GM20431 (cell line): Measurements from ENCODE around the gene AKR1B15.

Source experiments
- in situ Hi-C: fragments of 300-500 bp; cut with MseI, MboI; formaldehyde crosslinking; loops from one replicate; pipeline ENCODE4 v1.15.0; 2020; ENCODE audit warnings: low sequenced_read_pairs; ENCODE audit not compliant: unreplicated experiment

Gene AKR1B15

GRCh38 chr7:134605978-134606923, 57.3 kb downstream of the AKR1B15 start:
- in situ Hi-C loops = loop anchor here (10.0 kb wide), 1 partner anchor 91 kb away; no protein-coding TSS in a partner anchor

DNA sequence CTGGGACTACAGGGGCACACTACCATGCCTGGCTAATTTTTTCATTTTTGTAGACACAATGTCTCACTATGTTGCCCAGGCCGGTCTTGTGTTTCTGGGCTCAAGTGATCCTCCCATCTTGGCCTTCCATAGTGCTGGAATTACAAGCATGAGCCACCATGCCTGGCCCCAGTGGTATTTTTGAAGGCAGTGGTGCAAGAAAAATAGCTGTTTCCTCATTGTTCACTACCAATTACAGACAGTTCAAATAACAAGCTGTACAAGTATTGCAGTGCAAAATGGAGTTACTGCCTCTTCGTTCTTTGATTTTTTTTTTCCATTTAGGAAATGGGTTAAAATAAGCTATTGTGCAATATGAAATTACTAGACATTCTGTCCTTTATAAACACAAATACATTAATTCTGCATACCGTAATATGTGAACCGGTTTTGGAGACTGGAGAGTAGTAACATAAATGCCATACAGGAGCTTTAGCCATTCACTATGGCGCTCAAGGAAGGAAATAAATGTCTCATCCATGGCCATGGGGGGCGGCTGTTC, 62.8 kb downstream of the AKR1B15 start:
- in situ Hi-C loops = loop anchor here (10.0 kb wide), 1 partner anchor 167 kb away; no protein-coding TSS in a partner anchor

- in situ Hi-C loops = loop anchor here (10.0 kb wide), 1 partner anchor 167 kb away; no protein-coding TSS in a partner anchor
These were observed 63.3 kb downstream of the AKR1B15 start for GRCh38 chr7:134612197-134612596.

DNA sequence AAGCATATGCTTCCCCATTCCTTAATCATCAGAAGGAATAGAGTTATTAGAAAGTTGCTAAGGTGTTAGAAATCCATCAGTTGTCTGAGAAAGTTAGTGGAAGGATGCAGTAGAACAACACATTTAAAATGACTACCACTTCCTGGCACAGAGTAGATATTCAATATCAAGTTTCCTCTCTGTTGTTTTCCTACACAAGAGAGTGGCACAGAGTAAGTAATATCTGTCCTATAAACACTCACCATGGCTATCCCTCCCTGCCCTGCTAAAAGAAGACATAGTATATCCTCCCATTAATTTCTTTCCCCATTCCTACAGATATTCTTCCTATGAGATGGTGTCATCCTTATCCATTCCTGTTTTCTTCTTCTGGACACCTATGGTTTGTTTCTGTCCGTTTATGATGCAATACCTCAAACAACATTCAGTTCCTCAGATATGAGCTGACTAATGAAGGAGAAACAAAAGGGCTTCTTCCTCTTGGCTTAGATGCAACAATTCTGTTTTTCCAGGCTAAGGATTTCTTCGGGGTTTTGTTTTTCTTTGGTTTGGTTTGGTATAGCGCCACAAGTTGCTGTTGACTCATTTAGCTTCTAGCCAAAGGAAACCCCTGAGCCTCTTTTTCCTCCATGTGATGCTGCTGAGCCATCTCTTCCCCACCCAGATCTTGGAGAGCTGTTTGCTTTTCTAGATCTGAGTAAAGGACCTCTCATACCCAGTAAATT, 64.9 kb downstream of the AKR1B15 start:
- in situ Hi-C loops = loop anchor here (10.0 kb wide), 1 partner anchor 169 kb away; no protein-coding TSS in a partner anchor

DNA sequence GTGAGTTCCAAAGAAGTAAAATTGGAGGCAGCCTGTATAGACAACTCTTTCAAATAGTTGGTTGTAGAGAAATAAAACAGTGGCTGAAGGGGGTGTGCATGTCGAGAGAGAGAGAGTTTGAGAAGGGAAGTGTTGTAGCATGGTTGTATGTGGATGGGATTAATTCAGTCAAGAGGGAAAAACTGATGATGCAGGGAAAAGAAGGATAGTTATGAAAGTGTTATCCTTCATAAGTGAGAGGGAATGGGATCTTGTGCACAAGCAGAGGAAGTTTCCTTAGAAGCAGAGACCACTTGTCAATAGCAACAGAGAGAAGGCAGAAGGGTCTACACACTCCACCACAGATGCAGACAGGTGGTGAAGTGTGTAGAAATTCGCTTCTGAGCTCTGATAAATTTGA, 67.7 kb downstream of the AKR1B15 start:
- in situ Hi-C loops = loop anchor here (10.0 kb wide), 1 partner anchor 172 kb away; no protein-coding TSS in a partner anchor

- in situ Hi-C loops = loop anchor here (10.0 kb wide), 1 partner anchor 174 kb away; no protein-coding TSS in a partner anchor
These were observed 70.0 kb downstream of the AKR1B15 start for GRCh38 chr7:134618756-134619530.

DNA sequence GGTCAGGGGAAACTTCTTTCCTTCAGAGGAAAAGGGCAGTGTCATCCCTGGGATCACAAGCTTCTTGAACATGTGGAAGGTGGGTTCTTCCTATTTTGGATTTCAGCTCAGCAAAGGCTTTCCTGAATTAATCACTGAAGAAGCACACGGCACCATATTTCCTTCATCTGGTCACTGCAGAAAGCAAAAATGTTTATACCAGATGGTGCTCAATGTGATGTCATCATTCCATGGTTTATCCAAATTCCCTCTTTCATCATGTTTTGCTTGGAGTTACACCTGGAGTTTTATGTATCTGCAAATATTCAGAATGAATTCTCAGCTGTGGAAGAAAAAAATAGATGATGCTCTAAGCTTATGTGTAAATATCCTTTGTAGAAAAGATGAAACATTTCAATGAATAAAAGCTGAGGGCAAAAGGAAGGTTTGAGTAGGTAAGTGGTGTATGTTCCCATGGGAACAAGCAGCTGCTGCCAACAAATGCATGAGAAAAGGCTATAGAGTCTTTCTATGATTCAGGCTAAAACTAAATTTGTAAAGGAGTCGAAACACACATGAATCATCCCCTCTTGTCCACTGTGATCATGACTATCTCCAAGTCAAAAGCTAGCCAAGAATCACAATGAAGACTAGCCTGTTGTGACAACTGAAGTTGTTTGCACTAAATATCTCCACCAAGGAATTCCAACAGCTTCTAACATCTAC, 70.9 kb downstream of the AKR1B15 start:
- in situ Hi-C loops = loop anchor here (10.0 kb wide), 1 partner anchor 175 kb away; no protein-coding TSS in a partner anchor

DNA sequence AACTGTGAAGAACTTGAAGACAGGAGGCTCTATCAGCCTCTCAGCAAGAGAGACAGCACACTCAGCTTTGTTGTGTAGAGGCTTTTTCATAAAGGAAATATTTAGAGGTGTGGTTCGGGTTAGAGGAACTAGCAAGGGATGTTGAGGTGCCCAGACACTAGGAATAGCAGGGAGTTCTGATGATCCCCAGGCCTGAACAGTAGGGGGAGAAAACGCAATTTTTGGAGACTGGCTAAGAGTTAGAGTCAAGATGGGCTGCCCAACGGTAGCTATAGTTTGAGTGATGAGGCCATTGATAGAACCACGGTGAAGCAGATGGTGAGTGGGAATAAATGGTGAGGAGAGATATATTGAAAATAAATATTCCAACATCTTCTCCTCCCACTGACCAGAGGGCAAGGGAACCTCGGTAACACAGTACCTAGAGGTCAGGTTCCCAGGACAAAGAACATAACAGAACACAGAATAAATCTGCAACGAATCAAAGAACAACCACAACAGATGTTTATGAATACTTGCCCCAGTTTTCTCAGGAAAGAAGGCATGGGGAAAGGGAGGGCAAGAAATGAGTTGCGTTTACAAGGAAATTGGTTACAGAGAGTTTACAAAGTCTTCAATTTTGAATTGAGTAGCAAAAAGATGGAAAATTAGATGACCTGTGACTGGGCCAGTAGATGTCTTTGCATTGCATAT, 73.5 kb downstream of the AKR1B15 start:
- in situ Hi-C loops = no loop called here

DNA sequence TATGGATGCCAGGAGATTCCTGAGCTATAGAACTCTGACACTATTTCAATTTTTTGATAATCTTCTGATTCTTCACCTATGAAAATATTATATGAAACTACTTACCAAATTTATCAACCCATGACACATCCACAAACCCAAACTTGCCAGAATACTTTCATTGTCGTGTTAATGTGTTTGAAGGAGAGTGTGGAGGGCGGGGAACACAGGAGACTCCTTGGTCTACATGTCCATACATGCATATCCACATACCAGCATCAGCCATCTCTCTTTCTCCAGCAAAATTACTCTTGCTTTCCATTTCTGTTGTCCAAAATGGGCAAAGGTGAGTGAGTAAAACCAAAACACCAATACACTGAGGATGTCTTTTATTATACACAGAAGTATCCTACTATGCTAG, 74.3 kb downstream of the AKR1B15 start:
- in situ Hi-C loops = no loop called here

- in situ Hi-C loops = loop anchor here (25.0 kb wide), 2 partner anchors 312 to 562 kb away; no protein-coding TSS in a partner anchor
These were observed 76.6 kb downstream of the AKR1B15 start for GRCh38 chr7:134625550-134625949.

DNA sequence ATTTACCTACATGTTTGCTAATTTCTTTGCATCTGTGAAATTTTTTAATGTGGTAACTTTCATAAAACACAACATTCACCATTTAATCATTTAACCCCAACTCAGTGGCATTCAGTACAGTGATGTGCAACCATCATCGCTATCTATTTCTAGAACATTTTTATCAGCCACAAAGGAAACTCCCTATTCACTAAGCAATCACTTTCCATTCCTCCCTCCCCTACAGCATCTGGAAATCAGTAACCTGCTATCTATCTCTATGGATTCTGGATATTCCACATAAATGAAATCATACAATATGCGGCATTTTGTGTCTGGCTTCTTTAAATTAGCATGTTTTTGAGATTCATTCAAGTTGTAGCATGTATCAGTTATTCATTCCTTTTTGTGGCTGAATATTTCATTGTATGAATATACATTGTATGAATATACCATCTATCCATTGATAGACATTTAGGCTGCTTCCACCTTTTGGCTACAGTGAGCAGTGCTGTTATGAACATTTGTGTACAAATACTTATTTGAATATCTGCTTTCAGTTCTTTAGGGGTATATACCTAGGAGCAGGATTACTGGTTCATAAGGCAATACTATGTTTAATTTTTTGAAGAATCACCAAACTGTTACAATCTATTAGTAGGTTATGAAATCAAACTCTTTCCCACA, 78.3 kb downstream of the AKR1B15 start:
- in situ Hi-C loops = loop anchor here (25.0 kb wide), 2 partner anchors 310 to 560 kb away; no protein-coding TSS in a partner anchor

DNA sequence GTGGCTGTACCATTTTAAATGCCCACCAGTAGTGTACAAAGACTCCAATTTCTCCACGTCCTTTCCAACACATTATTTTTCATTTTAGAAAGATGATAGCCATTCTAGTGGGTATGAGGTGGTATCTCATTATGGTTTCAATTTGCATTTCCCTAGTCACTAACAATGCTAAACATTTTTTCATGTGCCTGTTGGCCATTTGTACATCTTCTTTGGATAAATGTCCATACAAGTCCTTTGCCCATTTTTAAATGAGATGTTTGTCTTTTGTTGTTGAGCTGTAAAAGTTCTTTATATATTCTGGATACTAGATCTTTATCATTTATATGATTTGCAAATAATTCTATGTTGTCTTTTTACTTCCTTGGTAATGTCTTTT, 78.9 kb downstream of the AKR1B15 start:
- in situ Hi-C loops = loop anchor here (25.0 kb wide), 2 partner anchors 310 to 560 kb away; no protein-coding TSS in a partner anchor

DNA sequence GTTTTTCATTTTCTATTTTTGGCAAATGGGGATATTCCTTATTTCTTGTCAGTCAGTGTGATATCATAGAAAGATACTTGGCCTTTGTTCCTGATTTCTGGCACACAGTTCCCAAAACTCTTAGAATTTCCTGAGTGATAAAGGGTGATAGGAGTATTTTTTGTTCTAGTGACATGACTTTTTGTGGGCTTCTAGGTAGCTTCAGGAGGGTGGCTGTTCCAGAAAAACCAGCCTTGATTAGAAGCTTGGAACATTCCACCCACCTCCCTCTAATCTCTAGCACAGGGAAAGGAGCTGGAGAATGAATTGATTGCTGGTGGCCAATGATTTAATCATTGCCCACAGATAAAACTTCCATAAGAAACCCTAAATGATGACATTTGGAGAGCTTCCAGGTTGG, 80.5 kb downstream of the AKR1B15 start:
- in situ Hi-C loops = loop anchor here (25.0 kb wide), 2 partner anchors 308 to 558 kb away; no protein-coding TSS in a partner anchor
